Activated CD4-positive, alpha-beta memory T cell treated with anti-CD3 and anti-CD28 coated beads, Interleukin-2, amount 10 ng/mL, durations not matched to agents 7 days and 5 days (primary cell): ENCODE data around the gene ENDOG. TPM values are rescaled to one million over a fixed set of nuclear protein-coding genes. Genes with fewer than 3 reads are reported as not detected.
"Not testable (repeated sequence)": the region's sequence is repeated elsewhere in the genome, so short reads cannot be mapped to it uniquely, and the experiment has no call there.

ENCODE experiments used
- CTCF ChIA-PET: fragments of 350-600 bp; sonication (Branson Sonifier 250); formaldehyde crosslinking; loops from one replicate; lab custom pipeline; 2021; ENCODE audit warnings: antibody characterized with exemption, inconsistent platforms; lab: Charles Lee
- POLR2A ChIA-PET: fragments of 350-600 bp; sonication (Branson Sonifier 250); formaldehyde crosslinking; loops from one replicate; lab custom pipeline; 2021; ENCODE audit warnings: antibody characterized with exemption; lab: Charles Lee
- DNase-seq: peaks from one replicate; pipeline ENCODE4 v3.0.0-alpha.2; 2020
- H3K27ac Mint-ChIP-seq: one replicate; pipeline ENCODE4 v1.8.0; 2021; ENCODE audit warnings: mild to moderate bottlenecking, mixed read lengths
- H3K27me3 Mint-ChIP-seq: one replicate; pipeline ENCODE4 v1.8.0; 2021; ENCODE audit warnings: mixed read lengths
- H3K36me3 Mint-ChIP-seq: one replicate; pipeline ENCODE4 v1.8.0; 2021; ENCODE audit warnings: low read depth, mixed read lengths
- H3K4me1 Mint-ChIP-seq: one replicate; pipeline ENCODE4 v1.8.0; 2021; ENCODE audit warnings: mixed read lengths
- H3K4me3 Mint-ChIP-seq: one replicate; pipeline ENCODE4 v1.8.0; 2021; ENCODE audit warnings: mild to moderate bottlenecking, mixed read lengths
- H3K9me3 Mint-ChIP-seq: one replicate; pipeline ENCODE4 v1.8.0; 2021; ENCODE audit warnings: mixed read lengths
- total RNA-seq, 2 experiments: library from RNA; stranded (reverse); gene quantifications; one replicate each; pipeline ENCODE4 v1.2.3, GENCODE V29; 2021

The ENDOG gene
- total RNA-seq, 2 experiments from 2014 or later, result 16.7 to 19.1 TPM

DNA sequence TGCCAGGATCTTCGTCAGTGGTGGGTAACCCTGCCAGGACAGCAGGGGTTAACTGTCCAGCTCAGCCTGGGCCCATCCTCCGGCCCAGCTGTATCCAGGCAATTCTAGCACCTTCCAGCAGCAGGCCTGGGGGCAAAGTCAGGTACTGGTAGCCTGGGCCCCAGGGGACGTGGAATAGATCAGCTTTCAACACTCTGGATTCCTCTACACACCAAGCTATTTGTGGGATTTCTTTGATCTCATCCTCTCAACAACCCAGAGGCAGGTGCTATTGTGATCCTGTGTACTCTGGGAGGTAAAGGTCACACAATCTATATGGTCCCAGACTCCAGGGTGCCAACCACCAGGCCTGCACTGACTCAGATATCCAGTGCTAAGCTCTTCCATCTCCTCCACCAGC, 20.0 kb downstream of the ENDOG start:
- H3K4me1 Mint-ChIP-seq, result no peaks in the 10 kb centered on the region
- DNase-seq, result no peak
- ChIA-PET POLR2A (interaction anchor here (1.2 to 1.5 kb wide), 2 partner anchors 8 to 20 kb away, joined by 3 to 5 read pairs; partner anchors contain the start of genes ENDOG and SPOUT1), CTCF (interaction anchor here (1.0 to 1.5 kb wide), 4 partner anchors 9 to 400 kb away, joined by 3 to 5 read pairs (median 4); partner anchors contain the start of genes ENDOG and SPOUT1)
- no peaks in the 10 kb centered on the region for H3K27me3 Mint-ChIP-seq
- no peak overlapping the region for H3K27ac Mint-ChIP-seq
- H3K9me3 Mint-ChIP-seq, result no peaks in the 10 kb centered on the region
- H3K4me3 Mint-ChIP-seq, result no peak overlapping the region
- H3K36me3 Mint-ChIP-seq, result peaks cover 8% of the 10 kb centered on the region

DNA sequence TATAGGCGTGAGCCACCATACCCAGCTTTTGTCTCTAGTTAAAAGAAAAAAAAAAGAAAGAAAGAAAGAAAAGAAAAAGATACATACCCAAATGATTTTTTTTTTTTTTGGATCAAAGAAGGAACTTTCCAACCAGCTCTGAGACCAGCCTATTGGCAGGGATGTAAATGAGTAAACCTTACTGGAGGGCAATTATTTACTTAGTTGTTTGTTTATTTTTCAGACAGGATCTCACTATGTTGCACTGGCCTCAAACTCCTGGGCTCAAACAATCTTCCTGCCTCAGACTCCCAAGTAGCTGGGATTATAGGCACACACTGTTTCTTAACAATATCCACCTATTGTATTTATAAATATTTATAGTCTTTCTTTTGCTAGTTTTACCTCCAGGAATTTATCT, 22.2 kb downstream of the ENDOG start:
- Mint-ChIP-seq H3K4me3 (no peak overlapping the region), H3K9me3 (no peaks in the 10 kb centered on the region), H3K4me1 (no peaks in the 10 kb centered on the region), H3K27ac (no peak overlapping the region), H3K36me3 (peaks cover 8% of the 10 kb centered on the region), H3K27me3 (no peaks in the 10 kb centered on the region)
- CTCF ChIA-PET, result interaction anchor here (0.6 to 1.3 kb wide), 2 partner anchors 22 to 209 kb away, joined by 3 to 4 read pairs; no protein-coding TSS in a partner anchor
- POLR2A ChIA-PET, result no interaction called here
- DNase-seq, result no peak

DNA sequence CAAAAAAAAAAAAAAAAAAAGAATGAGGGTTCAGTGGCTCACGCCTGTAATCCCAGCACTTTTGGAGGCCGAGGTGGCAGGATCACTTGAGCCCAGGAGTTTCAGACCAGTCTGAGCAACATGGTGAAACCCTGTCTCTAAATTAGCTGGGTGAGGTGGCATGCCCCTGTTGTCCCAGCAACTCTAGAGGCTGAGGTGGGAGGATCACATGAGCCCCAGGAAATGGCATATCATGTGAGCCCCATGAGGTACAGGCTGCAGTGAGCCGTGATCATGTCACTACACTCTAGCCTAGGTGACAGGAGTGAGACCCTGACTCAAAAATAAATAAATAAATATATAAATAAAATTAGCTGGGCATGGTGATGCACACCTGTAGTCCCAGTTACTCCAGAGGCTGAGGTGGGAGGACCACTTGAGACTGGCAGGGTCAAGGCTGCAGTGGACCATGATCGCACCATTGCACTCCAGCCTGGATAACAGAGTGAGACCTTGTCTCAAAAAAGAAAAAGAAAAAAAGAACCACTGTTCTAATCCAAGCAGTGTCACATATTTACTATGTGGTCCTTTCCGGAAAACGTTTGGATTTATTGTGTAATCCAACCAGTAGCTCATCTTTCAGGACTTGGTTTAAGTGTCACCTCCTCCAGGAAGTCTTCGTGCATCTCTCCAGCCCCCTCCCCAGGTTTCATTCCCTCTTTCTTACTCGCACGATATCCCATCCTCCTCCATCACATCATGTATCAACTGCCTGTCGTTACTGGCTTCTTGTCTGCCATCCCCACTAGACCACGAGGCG, 23.6 kb downstream of the ENDOG start:
- no peak overlapping the region for H3K27ac Mint-ChIP-seq
- POLR2A ChIA-PET, result no interaction called here
- H3K4me3 Mint-ChIP-seq, result no peak overlapping the region
- H3K9me3 Mint-ChIP-seq, result no peaks in the 10 kb centered on the region
- peaks cover 8% of the 10 kb centered on the region for H3K36me3 Mint-ChIP-seq
- no peak for DNase-seq
- no peaks in the 10 kb centered on the region for H3K27me3 Mint-ChIP-seq
- CTCF ChIA-PET, result interaction anchor here (1.0 kb wide), 2 partner anchors 24 to 87 kb away, joined by 4 to 6 read pairs; no protein-coding TSS in a partner anchor
- no peaks in the 10 kb centered on the region for H3K4me1 Mint-ChIP-seq

DNA sequence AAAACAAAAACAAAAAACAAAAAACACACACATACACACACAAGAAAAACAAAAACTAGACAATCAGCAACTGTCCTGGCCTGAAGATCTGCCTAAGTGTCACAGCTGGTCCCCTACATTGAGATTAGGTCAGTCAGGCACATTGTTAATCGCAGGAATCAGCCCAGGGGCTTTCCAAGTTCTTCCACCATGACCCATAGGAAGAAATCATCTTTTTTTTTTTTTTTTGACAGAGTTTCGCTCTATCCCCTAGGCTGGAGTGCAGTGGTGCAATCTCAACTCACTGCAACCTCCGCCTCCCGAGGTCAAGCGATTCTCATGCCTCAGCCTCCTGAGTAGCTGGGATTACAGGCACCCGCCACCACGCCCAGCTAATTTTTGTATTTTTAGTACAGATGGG, 24.9 kb downstream of the ENDOG start:
- H3K36me3 Mint-ChIP-seq, H3K4me3 Mint-ChIP-seq, POLR2A ChIA-PET, H3K4me1 Mint-ChIP-seq, H3K27me3 Mint-ChIP-seq, DNase-seq, H3K9me3 Mint-ChIP-seq, H3K27ac Mint-ChIP-seq: not testable (repeated sequence)
- CTCF ChIA-PET, result interaction anchor here (0.6 kb wide), 1 partner anchor 194 kb away, joined by 3 read pairs; no protein-coding TSS in a partner anchor

DNA sequence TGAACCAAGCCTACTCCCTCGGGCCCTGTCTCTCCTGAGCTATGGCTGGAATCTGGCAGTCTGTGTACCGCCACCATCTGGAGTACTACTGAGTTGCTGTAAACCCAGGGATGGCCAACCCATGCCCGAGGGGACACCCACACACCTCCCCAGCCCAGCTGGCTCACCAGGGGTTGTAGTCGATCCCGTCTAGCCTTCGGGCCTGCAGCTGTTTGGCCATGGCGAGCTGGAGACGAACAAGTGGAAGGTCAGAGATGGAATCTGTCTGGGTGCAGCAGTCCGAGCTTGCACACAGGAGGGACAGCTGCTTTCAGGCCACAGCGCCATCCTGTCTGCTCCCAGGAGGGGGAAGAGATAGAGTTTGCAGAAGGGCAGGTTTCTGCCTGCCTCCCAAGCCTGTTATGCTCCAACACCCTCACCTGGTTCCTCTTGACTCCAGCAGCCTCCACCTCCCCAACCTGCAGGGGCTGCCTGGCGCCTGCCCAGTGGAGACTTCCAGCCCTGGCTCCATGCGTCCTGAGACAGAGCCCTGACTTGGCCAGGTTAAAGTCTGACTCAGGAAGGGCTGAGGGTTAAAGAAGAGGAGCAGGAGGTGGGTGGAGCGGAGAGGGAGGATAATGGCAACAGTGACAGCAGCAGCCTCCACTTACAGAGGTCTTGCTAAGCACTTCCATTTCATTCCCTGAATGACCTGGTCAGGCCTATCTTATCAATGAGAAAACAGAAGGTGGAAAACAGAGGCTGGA, 27.1 kb downstream of the ENDOG start:
- DNase-seq, result no peak
- no peaks in the 10 kb centered on the region for H3K27me3 Mint-ChIP-seq
- no peaks in the 10 kb centered on the region for H3K4me1 Mint-ChIP-seq
- CTCF ChIA-PET, result interaction anchor here (0.6 to 1.3 kb wide), 5 partner anchors 16 to 88 kb away, joined by 3 to 4 read pairs (median 3); partner anchors contain the start of genes ENDOG and SPOUT1
- H3K36me3 Mint-ChIP-seq, result peaks cover 7% of the 10 kb centered on the region
- peaks cover 3% of the 10 kb centered on the region for H3K9me3 Mint-ChIP-seq
- H3K27ac Mint-ChIP-seq, result no peak overlapping the region
- H3K4me3 Mint-ChIP-seq, result no peak overlapping the region
- POLR2A ChIA-PET, result no interaction called here

DNA sequence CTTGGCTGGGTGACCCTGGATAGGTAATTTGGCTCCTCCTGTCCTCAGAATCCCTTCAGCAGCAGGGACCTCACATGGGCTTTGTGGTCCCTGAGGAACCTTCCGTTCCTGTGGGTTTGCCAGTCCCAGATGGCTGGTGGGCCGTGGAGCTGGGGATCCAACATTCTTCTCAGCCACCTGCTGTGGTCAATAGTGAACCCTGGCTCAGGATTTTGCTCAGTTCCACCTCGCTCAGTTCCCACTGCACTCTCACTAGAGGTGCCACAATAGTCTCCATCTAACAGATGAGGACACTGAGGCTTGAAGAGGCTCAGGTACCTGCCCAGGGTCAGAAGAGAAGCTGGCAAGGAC, 28.4 kb downstream of the ENDOG start:
- ChIA-PET CTCF (no interaction called here), POLR2A (no interaction called here)
- H3K4me1 Mint-ChIP-seq, result no peaks in the 10 kb centered on the region
- no peak for DNase-seq
- peaks cover 19% of the 10 kb centered on the region for H3K36me3 Mint-ChIP-seq
- H3K4me3 Mint-ChIP-seq, result no peak overlapping the region
- H3K27me3 Mint-ChIP-seq, result no peaks in the 10 kb centered on the region
- peaks cover 12% of the 10 kb centered on the region for H3K9me3 Mint-ChIP-seq
- H3K27ac Mint-ChIP-seq, result no peak overlapping the region

DNA sequence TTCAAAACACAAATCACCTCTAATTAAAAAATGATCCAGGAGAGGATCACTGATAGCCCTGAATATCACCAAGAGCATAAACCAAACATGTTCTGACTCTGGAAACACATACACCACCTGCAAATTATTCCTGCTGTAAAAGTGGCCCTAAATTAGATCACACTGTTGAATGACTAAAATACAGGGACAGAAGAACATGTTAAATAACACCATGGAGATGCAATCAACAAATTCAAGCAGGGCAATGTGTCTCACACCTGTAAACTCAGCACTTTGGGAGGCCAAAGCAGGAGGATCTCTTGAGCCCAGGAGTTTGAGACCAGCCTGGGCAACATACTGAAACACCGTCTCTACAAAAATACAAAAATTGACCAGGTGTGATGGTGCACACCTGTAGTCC, 29.5 kb downstream of the ENDOG start:
- Mint-ChIP-seq H3K4me3 (no peak overlapping the region), H3K4me1 (no peaks in the 10 kb centered on the region), H3K27me3 (no peaks in the 10 kb centered on the region), H3K9me3 (peaks cover 12% of the 10 kb centered on the region), H3K27ac (no peak overlapping the region), H3K36me3 (peaks cover 19% of the 10 kb centered on the region)
- ChIA-PET CTCF (no interaction called here), POLR2A (no interaction called here)
- DNase-seq, result no peak

DNA sequence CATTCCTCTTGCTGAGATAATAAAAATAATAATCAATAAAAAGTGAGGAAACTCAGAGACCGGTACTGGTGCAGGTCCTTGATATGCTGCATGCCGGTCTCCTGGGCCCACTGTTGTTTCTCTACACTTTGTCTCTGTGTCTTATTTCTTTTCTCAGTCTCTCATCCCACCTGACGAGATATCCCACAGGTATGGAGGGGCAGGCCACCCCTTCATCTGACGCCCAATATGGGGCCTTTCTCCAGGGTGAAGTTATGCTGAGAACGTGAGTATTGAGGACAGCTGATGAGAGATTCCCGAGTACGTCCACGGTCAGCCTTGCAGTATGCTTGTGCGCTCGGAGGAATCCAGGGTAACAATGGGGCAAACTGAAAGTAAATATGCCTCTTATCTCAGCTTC, 32.7 kb downstream of the ENDOG start:
- CTCF ChIA-PET, result interaction anchor here (1.7 to 1.9 kb wide), 2 partner anchors 11 to 77 kb away, joined by 9 to 16 read pairs; no protein-coding TSS in a partner anchor
- H3K27ac Mint-ChIP-seq, H3K4me1 Mint-ChIP-seq, POLR2A ChIA-PET, H3K4me3 Mint-ChIP-seq, H3K27me3 Mint-ChIP-seq, DNase-seq: not testable (repeated sequence)
- peaks cover 19% of the 10 kb centered on the region for H3K36me3 Mint-ChIP-seq
- H3K9me3 Mint-ChIP-seq, result peaks cover 12% of the 10 kb centered on the region

DNA sequence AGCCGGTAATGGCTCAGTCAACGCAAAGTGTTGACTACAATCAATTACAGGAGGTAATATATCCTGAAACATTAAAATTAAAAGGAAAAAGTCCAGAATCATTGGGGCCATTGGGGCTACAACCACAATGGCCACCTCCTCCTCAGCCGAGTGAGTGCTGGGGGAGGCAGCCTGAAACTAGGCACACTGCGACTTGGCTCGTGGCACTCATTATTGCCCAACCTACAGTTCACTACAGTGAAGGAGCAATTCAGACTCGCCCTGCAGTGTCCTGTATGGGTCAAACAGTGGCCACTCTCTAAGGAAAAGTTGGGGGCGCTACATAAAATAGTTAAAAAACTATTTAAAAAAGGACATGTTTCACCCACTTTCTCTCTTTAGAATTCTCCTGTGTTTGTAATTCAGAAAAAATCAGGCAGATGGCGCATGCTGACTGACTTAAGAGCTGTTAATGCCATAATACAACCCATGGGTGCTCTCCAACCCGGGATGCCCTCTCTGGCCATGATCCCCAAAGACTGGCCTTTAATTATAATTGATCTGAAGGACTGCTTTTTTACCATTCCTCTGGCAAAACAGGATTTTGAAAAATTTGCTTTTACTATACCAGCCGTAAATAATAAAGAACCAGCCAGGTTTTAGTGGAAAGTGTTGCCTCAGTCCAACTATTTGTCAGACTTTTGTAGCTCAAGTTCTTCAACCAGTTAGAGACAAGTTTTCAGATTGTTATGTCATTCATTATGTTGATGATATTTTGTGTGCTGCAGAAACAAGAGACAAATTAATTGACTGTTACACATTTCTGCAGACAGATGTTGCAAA, 33.7 kb downstream of the ENDOG start:
- H3K4me3 Mint-ChIP-seq, H3K27ac Mint-ChIP-seq, H3K4me1 Mint-ChIP-seq, H3K27me3 Mint-ChIP-seq: not testable (repeated sequence)
- DNase-seq, result peak; percentile 21
- POLR2A ChIA-PET, result interaction anchor here (1.1 kb wide), 1 partner anchor 22 kb away, joined by 4 read pairs; the partner anchor contains the start of gene SPOUT1
- CTCF ChIA-PET, result interaction anchor here (0.8 to 1.9 kb wide), 8 partner anchors 10 to 112 kb away, joined by 3 to 16 read pairs (median 4); partner anchors contain the start of gene ENDOG
- Mint-ChIP-seq H3K9me3 (peaks cover 12% of the 10 kb centered on the region), H3K36me3 (peaks cover 19% of the 10 kb centered on the region)

DNA sequence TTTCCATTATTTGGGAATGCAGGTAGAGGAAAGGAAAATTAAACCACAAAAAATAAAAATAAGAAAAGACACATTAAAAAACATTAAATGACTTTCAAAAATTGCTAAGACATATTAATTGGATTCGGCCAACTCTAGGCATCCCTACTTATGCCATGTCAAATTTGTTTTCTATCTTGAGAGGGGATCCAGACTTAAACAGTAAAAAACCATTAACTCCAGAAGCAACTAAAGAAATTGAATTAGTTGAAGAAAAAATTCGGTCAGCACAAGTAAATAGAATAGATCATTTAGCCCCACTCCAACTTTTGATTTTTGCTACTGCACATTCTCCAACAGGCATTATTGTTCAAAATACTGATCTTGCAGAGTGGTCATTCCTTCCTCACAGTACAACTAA, 34.3 kb downstream of the ENDOG start:
- ChIA-PET CTCF (interaction anchor here (0.8 to 1.9 kb wide), 8 partner anchors 9 to 111 kb away, joined by 3 to 16 read pairs (median 4); partner anchors contain the start of gene ENDOG), POLR2A (interaction anchor here (1.1 kb wide), 1 partner anchor 23 kb away, joined by 4 read pairs; the partner anchor contains the start of gene SPOUT1)
- H3K27ac Mint-ChIP-seq, DNase-seq, H3K4me1 Mint-ChIP-seq, H3K4me3 Mint-ChIP-seq, H3K27me3 Mint-ChIP-seq: not testable (repeated sequence)
- Mint-ChIP-seq H3K36me3 (peaks cover 18% of the 10 kb centered on the region), H3K9me3 (peaks cover 11% of the 10 kb centered on the region)

DNA sequence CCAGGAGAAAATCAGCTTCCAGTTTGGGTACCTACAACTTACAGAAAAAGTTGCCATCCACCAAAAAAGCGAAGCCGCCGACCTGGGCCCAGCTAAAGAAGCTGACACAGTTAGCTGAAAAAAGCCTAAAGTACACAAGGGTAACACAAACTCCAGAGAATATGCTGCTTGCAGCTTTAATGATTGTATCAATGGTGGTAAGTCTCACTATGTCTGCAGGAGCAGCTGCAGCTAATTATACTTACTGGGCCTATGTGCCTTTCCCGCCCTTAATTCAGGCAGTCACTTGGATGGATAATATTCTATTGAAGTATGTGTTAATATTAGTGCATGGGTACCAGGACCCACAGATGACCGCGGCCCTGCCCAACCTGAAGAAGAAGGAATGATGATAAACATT, 36.2 kb downstream of the ENDOG start:
- H3K4me1 Mint-ChIP-seq, POLR2A ChIA-PET, DNase-seq, H3K4me3 Mint-ChIP-seq, H3K9me3 Mint-ChIP-seq, H3K27ac Mint-ChIP-seq, H3K27me3 Mint-ChIP-seq: not testable (repeated sequence)
- peaks cover 17% of the 10 kb centered on the region for H3K36me3 Mint-ChIP-seq
- CTCF ChIA-PET, result interaction anchor here (1.3 to 2.4 kb wide), 3 partner anchors 36 to 74 kb away, joined by 4 to 6 read pairs (median 5); partner anchors contain the start of gene ENDOG

DNA sequence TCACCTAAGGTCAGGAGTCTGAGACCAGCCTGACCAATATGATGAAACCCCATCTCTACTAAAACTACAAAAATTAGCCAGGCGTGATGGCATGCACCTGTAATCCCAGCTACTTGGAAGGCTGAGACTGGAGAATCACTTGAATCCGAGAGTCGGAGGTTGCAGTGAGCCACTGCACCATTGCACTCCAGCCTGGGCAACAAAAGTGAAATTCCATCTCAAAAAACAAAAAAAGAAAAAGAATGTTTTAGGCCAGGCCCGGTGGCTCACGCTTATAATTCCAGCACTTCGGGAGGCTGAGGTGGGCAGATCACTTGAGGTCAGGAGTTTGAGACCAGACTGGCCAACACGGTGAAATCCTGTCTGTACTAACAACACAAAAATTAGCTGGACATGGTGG, 40.2 kb downstream of the ENDOG start:
- H3K4me1 Mint-ChIP-seq, H3K27me3 Mint-ChIP-seq, DNase-seq, H3K9me3 Mint-ChIP-seq, H3K27ac Mint-ChIP-seq, H3K4me3 Mint-ChIP-seq, H3K36me3 Mint-ChIP-seq, POLR2A ChIA-PET: not testable (repeated sequence)
- CTCF ChIA-PET, result interaction anchor here (1.1 to 1.8 kb wide), 2 partner anchors 41 to 69 kb away, joined by 3 to 10 read pairs; no protein-coding TSS in a partner anchor
